Left forelimb (tissue), 1 donor: Measurements from ENCODE around the gene OTUD3.

Experiments used
- DNase-seq: peaks from one replicate; pipeline ENCODE4 v3.0.0-alpha.2; 2018; ENCODE audit warnings: low spot score

OTUD3 gene

GRCh38 chr1:19955534-19956170 lies 73.5 kb downstream of the OTUD3 start:
- no peak for DNase-seq

GRCh38 chr1:19957779-19958178 lies 75.6 kb downstream of the OTUD3 start:
- no peak for DNase-seq

- no peak for DNase-seq
These were observed 78.4 kb downstream of the OTUD3 start for GRCh38 chr1:19960591-19960990.
